Right lobe of liver (tissue), 6 donors: ENCODE measurements around the gene LRMDA. TPM values are rescaled to one million over a fixed set of nuclear protein-coding genes. Genes with fewer than 3 reads are reported as not detected.

Experiments
- ATAC-seq, 4 donors: fragments of 200-7000 bp; cut with Tn5 transposase; one replicate each; pipeline ENCODE4 v1.9.1; 2020; ENCODE audit warnings: mild to moderate bottlenecking in 4 of 4, moderate library complexity in 4 of 4
- DNase-seq, 3 donors: peaks; one replicate each; pipeline ENCODE4 v3.0.0-alpha.2; 2020
- H3K27ac ChIP-seq, 3 donors: fragments of 200-600 bp; one replicate each; pipeline ENCODE4 v1.8.0; 2022
- H3K27me3 ChIP-seq, 2 donors: fragments of 200-600 bp; one replicate each; pipeline ENCODE4 v1.8.0; 2022
- H3K36me3 ChIP-seq, 4 donors: fragments of 200-600 bp; sonication (generic) in 1 of 4; one replicate each; pipeline versions ENCODE4 v1.5.1 to v1.8.0; 2017 to 2022; ENCODE audit warnings: control low read depth in 1 of 4
- H3K4me1 ChIP-seq, 4 donors: fragments of 200-600 bp; sonication (generic) in 1 of 4; one replicate each; pipeline versions ENCODE4 v1.5.1 to v1.8.0; 2017 to 2022; ENCODE audit warnings: control low read depth in 1 of 4
- H3K4me3 ChIP-seq, 3 donors: fragments of 200-600 bp; one replicate each; pipeline ENCODE4 v1.8.0; 2022
- H3K9me3 ChIP-seq, 4 donors: fragments of 200-600 bp; sonication (generic) in 1 of 4; one replicate each; pipeline versions ENCODE4 v1.5.1 to v1.8.0; 2017 to 2022; ENCODE audit warnings: control low read depth in 1 of 4
- POLR2A ChIP-seq: fragments of 450-650 bp; IDR thresholded peaks from one replicate; pipeline ENCODE4 v1.6.1; 2017; ENCODE audit warnings: antibody characterized with exemption, mild to moderate bottlenecking
- WGBS: methylation state at CpG from one replicate; pipeline ENCODE4 v1.1.6; 2018; ENCODE audit warnings: low coverage, low lambda C conversion rate; ENCODE audit not compliant: insufficient coverage; ENCODE audit errors: missing lambda C conversion rate; 5-methylcytosine and 5-hydroxymethylcytosine counted together
- intact Hi-C, 2 donors: fragments of 100-400 bp; cut with DNase I; formaldehyde crosslinking; loops; one replicate each; pipeline versions ENCODE4 v1.11.2 to v1.14.1; 2022
- total RNA-seq, 6 experiments: library from RNA; depleted of rRNA in 2 of 6; stranded (reverse); fragments of >200 nt in 2 of 6; fragmentation: NEBNext Ultra II Directional in 3 of 6; extraction: Animal tissue kit (Norgen Biotek cat#: 25700) in 3 of 6; gene quantifications; one replicate each; pipeline versions ENCODE4 v1.1.0 to v1.2.4, GENCODE V29; 2016 to 2023
- TF ChIP-seq, protein P1 (sequence below), 4 donors: fragments of 200-600 bp in 3 of 4; fragments of 450-650 bp in 1 of 4; IDR thresholded peaks; one replicate each; pipeline versions ENCODE4 v1.5.1 to v1.8.0; 2016 to 2022; ENCODE audit warnings: antibody characterized with exemption in 4 of 4, mild to moderate bottlenecking in 2 of 4
- donor health status: DM: no; HTN: yes; CAD: no.
- donor health status: DM: no; HTN: no; CAD: no.
- donor health status: DM: no; HTN: no; CAD: no.
- donor health status: DM: no; HTN: yes; CAD: no.
- donor health status: DM: no; HTN: yes; CAD: no.

Gene LRMDA
- total RNA-seq, 6 experiments from 2014 or later = 9.9 to 19.9 (median 16.3) TPM

GRCh38 chr10:76044751-76045150, 613.3 kb downstream of the LRMDA start:
- TF ChIP-seq POLR2A = no peak
- TF ChIP-seq, protein P1, sequence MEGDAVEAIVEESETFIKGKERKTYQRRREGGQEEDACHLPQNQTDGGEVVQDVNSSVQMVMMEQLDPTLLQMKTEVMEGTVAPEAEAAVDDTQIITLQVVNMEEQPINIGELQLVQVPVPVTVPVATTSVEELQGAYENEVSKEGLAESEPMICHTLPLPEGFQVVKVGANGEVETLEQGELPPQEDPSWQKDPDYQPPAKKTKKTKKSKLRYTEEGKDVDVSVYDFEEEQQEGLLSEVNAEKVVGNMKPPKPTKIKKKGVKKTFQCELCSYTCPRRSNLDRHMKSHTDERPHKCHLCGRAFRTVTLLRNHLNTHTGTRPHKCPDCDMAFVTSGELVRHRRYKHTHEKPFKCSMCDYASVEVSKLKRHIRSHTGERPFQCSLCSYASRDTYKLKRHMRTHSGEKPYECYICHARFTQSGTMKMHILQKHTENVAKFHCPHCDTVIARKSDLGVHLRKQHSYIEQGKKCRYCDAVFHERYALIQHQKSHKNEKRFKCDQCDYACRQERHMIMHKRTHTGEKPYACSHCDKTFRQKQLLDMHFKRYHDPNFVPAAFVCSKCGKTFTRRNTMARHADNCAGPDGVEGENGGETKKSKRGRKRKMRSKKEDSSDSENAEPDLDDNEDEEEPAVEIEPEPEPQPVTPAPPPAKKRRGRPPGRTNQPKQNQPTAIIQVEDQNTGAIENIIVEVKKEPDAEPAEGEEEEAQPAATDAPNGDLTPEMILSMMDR (IDR thresholded peaks at IDR 0.05) = no peak
- no peak overlapping the region for H3K4me3 ChIP-seq
- no peaks in the 10 kb centered on the region for H3K36me3 ChIP-seq
- H3K4me1 ChIP-seq = peaks cover 0 to 6% (median 3%) of the 10 kb centered on the region in 4 donors
- no peaks in the 10 kb centered on the region for H3K27me3 ChIP-seq
- intact Hi-C loops = no loop called here
- H3K9me3 ChIP-seq = no peaks in the 10 kb centered on the region
- no peak overlapping the region for H3K27ac ChIP-seq
- no peak for ATAC-seq
- DNase-seq = no peak

- Histone ChIP-seq H3K4me1 (peaks cover 0 to 10% (median 4%) of the 10 kb centered on the region in 4 donors), H3K27ac (no peak overlapping the region), H3K4me3 (no peak overlapping the region), H3K9me3 (no peaks in the 10 kb centered on the region), H3K27me3 (no peaks in the 10 kb centered on the region), H3K36me3 (no peaks in the 10 kb centered on the region)
- intact Hi-C loops = no loop called here
- TF ChIP-seq, protein P1 (IDR thresholded peaks at IDR 0.05) = no peak
- TF ChIP-seq POLR2A = no peak
- 100% methylated on average over 1 of the region's 1 CpG for WGBS
- no peak for DNase-seq
- no peak for ATAC-seq
Observed at GRCh38 chr10:76045174-76045573, 613.8 kb downstream of the LRMDA start.

DNA sequence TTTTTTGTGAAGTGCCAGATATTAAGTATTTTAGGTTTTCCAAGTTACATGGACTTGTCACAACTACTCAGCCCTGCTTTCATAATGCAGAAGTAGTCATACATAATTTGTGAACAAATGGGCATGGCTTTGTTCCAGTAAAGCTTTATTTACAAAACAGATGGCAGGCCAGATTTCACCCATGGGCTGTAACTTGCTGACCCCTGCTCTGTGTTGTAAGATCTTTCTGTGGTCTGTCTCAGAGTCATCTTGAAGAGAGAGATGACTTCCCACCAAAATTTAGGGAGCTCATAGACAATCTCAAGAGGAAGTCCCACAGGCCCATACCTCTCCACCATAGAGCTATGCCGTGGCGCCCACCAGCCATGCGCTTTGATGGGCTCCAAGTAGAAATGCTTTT, 616.1 kb downstream of the LRMDA start:
- no peak overlapping the region for H3K4me3 ChIP-seq
- no peaks in the 10 kb centered on the region for H3K36me3 ChIP-seq
- ATAC-seq (no peak), DNase-seq (no peak)
- intact Hi-C loops = no loop called here
- 93% methylated on average over 3 of the region's 3 CpGs for WGBS
- H3K27me3 ChIP-seq = no peaks in the 10 kb centered on the region
- peaks cover 0 to 29% (median 4%) of the 10 kb centered on the region in 4 donors for H3K4me1 ChIP-seq
- no peak overlapping the region for H3K27ac ChIP-seq
- no peaks in the 10 kb centered on the region for H3K9me3 ChIP-seq
- TF ChIP-seq, protein P1 (IDR thresholded peaks at IDR 0.05) = no peak
- no peak for TF ChIP-seq POLR2A

DNA sequence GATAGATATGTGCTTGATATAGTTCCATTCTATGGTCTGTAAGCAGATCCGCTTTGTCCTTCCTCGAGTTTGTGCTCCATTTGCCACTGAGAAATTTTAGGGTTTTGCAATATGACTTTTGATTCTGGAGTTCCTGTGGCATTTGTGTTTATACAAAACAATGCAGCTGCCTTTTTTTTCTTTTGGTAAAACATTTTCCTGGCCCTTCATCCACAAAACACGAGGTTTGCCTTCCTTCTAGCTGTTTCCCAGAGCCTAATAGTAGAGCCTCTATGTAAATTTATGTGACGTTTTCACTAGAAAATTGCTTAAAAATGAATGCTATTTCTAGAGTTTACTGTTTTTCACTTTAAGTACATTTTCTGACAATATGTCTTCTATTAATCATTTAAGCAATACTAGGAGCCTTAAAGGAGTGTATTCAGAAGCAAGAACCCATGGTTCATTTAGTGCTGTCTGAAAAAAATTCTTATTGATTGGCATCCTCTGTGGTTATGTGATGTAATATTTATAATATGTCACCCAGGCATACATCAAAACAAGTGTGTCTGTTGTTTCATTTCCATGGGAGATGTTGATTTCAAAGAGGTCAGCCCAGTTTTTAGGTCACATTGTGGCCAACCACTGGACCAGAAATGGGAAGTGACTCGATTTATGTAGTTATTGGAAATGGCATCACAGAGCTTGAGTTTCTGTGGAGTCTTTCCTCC, 618.3 kb downstream of the LRMDA start:
- no peak overlapping the region for H3K4me3 ChIP-seq
- peak overlapping the region in 1 of 3 donors; percentile 76 for H3K27ac ChIP-seq
- ATAC-seq (peak in 2 of 4 donors; percentile 20 to 35), DNase-seq (no peak)
- intact Hi-C loops = no loop called here
- H3K4me1 ChIP-seq = peaks cover 0 to 29% (median 4%) of the 10 kb centered on the region in 4 donors
- no peaks in the 10 kb centered on the region for H3K36me3 ChIP-seq
- no peaks in the 10 kb centered on the region for H3K27me3 ChIP-seq
- H3K9me3 ChIP-seq = no peaks in the 10 kb centered on the region
- TF ChIP-seq, protein P1 (IDR thresholded peaks at IDR 0.05) = no peak
- no peak for TF ChIP-seq POLR2A
- WGBS = 45% methylated on average over 5 of the region's 5 CpGs

GRCh38 chr10:76050291-76050625, 618.8 kb downstream of the LRMDA start:
- intact Hi-C loops = no loop called here
- DNase-seq = no peak
- ATAC-seq = no peak
- Histone ChIP-seq H3K4me3 (no peak overlapping the region), H3K36me3 (no peaks in the 10 kb centered on the region), H3K27me3 (no peaks in the 10 kb centered on the region), H3K4me1 (peaks cover 0 to 29% (median 4%) of the 10 kb centered on the region in 4 donors), H3K9me3 (no peaks in the 10 kb centered on the region), H3K27ac (peak overlapping the region in 1 of 3 donors; percentile 76)
- TF ChIP-seq, protein P1 (IDR thresholded peaks at IDR 0.05) = no peak
- no peak for TF ChIP-seq POLR2A
